GM19438 (cell line): ENCODE results near the gene ZNF763.
"Not testable (repeated sequence)": the region's sequence is repeated elsewhere in the genome, so short reads cannot be mapped to it uniquely, and the experiment has no call there.

ENCODE experiments used
- ATAC-seq: cut with Tn5 transposase; IDR thresholded peaks from one replicate; pipeline ENCODE4 v1.9.1; 2021; ENCODE audit warnings: low read depth; ENCODE audit not compliant: unreplicated experiment

Gene ZNF763

DNA sequence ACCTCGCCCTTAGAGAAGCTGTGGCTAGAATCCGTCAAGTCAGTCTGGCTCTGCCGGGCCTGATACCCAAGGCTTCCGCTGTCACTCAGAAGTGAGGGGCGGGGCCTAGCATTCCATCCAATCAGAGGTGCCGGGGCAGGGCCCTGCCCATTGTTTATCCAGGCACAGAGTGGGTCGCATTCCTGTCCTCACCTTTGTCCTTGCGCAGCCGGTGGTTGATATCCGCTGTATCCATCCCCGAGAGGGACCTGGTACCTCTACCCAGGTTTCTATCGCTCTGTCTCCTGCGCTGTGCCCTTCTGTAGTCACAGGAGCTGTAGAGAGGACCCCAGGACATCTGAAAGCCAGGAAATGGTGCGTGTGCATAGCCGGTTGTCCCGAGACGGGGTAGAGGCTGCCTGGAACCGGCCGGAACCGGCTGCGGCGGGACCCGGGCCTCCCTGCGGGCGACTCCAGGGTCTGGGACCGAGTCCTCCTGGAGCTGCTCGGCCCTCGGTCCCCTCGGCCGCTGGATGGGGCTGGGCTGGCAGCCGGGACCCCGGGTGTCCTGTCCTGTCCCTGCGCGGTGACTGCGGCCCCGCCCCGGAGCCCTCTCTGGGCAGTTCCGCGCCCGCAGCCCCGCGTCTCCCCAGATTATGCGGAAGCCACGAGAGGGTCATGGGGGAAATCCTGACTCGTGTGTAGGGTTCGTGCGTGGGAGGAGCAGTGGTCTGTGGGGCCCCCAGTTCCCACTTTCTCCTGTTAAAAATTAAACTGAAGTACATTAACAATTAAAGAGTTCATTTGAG is at the start of gene ZNF763:
ZNF763 (plus strand) TSS at position 183 of the 788 bp plus-strand sequence; CDS start at position 352, 169 bp downstream.
- peak; percentile 84 for ATAC-seq

DNA sequence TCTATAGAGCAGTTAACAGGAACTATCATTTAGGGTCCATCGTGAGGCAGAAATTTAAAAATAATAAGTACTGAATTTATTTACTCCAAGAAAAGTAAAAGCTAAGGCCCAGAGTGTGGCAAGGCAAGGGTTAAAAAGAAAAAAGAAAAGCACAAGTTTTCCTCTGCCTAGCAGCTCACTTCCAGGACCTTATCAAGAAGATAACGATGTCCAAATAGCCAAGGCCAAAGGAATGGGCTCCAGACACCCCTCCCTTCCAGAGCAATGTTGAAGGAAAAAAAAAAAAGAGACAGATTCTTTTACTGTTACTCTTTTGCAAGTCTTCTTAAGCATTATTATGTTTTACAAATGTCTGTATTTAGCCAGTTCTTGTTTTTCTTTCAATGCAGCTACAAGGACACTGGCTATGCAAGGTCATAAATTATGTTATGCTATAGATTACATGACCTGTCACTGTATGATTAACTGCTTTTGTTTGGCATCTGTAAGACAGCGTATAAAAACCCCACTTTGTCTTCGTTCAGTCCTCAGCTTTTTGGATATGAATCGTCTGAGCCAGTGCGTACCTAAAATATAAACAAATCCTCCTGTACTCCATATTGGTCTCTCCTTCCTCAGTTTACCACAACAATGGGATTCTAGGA is 42.9 kb upstream of the ZNF763 start:
- no peak for ATAC-seq

- ATAC-seq, result peak; percentile 80
Observed at GRCh38 chr19:11924886-11925650, 39.8 kb upstream of the ZNF763 start, which contains the start of gene ZNF700. Gene ZNF700, plus strand, starts transcription at chr19:11925107. Its CDS starts 104 bp downstream, at chr19:11925211.

DNA sequence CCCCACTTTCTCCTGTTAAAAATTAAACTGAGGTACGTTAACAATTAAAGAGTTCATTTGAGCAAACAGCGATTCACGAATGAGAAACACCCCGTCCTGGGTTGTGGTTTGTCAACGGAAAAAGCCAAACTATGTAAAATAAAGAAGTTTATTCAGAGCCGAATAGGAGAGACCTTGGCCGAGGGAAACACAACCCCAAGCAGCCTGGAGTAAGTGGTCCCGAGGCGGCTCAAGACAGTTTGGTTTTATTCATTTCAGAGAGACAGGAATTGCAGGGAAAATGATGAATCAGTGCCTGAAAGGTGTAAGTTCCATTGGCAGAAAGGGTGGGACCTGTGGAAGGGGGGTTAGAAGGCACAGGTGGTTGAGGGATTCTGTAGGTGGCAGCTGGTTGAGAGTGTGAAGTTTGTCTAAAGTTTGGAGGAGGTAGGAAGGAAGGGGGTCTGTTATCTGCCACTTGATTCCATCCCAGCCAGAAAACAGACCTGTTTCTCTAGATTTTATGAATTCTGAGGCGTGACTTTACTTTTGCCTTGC is 39.1 kb upstream of the ZNF763 start:
- ATAC-seq, result not testable (repeated sequence)

GRCh38 chr19:11927227-11927626 is 37.6 kb upstream of the ZNF763 start:
- no peak for ATAC-seq

GRCh38 chr19:11931051-11931450 is 33.8 kb upstream of the ZNF763 start:
- ATAC-seq, result no peak

DNA sequence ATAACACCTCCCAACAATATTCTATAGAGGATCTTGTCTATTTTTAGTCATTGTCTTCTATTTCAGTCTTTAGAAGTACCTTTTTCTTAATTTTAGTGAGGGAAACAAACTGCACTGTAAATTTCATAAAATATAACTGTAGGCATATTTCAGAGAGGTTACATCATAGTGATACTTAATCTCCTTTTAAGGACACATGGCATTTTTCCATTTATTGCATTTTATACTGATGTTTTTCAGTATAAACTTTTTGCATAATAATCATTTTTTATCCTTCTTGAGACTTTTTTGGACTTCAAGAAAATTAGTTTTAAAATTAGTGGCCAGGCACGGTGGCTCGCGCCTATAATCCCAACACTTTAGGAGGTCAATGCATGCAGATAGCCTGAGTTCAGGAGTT is 33.3 kb upstream of the ZNF763 start:
- ATAC-seq, result no peak

DNA sequence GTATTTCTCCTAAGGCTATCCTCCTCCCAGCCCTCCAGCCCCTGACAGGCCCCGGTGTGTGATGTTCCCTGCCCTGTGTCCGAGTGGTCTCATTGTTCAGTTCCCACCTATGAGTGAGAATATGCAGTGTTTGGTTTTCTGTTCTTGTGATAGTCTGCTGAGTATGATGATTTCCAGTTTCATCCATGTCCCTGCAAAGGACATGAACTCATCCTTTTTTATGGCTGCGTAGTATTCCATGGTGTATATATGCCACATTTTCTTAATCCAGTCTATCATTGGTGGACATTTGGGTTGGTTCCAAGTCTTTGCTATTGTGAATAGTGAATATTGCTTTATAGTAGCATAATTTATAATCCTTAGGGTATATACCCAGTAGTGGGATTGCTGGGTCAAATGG is 29.0 kb upstream of the ZNF763 start:
- not testable (repeated sequence) for ATAC-seq

DNA sequence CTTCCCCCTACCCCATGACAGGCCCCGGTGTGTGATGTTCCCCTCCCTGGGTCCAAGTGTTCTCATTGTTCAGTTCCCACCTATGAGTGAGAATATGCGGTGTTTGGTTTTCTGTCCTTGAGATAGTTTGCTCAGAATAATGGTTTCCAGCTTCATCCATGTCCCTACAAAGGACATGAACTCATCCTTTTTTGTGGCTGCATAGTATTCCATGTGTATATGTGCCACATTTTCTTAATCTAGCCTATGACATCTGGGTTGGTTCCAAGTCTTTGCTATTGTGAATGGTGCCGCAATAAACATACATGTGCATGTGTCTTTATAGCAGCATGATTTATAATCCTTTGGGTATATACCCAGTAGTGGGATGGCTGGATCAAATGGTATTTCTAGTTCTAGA is 26.5 kb upstream of the ZNF763 start:
- not testable (repeated sequence) for ATAC-seq

DNA sequence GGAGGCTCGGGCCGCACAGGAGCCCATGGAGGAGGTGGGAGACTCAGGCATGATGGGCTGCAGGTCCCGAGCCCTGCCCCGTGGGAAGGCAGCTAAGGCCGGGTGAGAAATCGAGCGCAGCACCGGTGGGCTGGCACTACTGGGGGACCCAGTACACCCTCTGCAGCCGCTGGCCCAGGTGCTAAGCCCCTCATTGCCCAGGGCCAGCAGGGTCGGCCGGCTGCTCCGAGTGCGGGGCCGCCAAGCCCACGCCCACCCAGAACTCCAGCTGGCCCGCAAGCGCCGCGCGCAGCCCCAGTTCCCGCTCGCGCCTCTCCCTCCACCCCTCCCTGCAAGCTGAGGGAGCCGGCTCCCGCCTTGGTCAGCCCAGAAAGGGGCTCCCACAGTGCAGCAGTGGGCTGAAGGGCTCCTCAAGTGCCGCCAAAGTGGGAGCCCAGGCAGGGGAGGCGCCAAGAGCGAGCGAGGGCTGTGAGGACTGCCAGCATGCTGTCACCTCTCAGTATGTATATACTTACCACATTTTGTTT is 23.4 kb upstream of the ZNF763 start:
- not testable (repeated sequence) for ATAC-seq

- ATAC-seq, result no peak
Observed at GRCh38 chr19:11942008-11942842, 22.6 kb upstream of the ZNF763 start.

- no peak for ATAC-seq
Observed at GRCh38 chr19:11942843-11943108, 22.1 kb upstream of the ZNF763 start.

DNA sequence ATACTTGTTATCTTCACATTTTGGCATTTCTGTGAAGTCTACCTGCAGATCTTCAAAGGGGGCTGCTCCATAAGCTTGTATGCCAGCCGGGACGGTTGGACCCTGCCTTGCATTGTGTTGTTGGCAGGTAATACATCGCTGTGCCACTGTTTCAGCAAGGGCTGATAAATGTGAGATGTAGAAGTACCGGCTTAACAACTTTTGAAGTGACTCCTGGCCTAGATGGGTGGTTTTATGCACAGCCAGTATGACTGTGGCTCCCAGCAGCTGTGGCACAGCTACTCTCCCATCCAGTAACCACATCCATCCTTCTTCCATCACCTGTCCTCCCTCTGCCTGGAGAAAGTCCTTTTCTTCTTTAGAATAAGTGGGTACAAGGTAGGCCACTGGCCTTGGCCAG is 20.2 kb upstream of the ZNF763 start:
- ATAC-seq, result no peak

DNA sequence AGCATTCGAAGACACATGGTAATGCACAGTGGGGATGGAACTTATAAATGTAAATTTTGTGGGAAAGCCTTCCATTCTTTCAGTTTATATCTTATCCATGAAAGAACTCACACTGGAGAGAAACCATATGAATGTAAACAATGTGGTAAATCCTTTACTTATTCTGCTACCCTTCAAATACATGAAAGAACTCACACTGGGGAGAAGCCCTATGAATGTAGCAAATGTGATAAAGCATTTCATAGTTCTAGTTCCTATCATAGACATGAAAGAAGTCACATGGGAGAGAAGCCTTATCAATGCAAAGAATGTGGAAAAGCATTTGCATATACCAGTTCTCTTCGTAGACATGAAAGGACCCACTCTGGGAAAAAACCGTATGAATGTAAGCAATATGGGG is 16.2 kb upstream of the ZNF763 start:
- no peak for ATAC-seq

DNA sequence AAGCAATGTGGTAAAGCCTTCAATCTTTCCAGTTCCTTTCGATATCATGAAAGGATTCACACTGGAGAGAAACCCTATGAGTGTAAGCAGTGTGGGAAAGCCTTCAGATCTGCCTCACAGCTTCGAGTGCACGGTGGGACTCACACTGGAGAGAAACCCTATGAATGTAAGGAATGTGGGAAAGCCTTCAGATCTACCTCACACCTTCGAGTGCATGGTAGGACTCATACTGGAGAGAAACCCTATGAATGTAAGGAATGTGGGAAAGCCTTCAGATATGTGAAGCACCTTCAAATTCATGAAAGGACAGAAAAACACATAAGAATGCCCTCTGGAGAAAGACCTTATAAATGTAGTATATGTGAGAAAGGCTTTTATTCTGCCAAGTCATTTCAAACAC is 15.6 kb upstream of the ZNF763 start:
- ATAC-seq, result no peak

DNA sequence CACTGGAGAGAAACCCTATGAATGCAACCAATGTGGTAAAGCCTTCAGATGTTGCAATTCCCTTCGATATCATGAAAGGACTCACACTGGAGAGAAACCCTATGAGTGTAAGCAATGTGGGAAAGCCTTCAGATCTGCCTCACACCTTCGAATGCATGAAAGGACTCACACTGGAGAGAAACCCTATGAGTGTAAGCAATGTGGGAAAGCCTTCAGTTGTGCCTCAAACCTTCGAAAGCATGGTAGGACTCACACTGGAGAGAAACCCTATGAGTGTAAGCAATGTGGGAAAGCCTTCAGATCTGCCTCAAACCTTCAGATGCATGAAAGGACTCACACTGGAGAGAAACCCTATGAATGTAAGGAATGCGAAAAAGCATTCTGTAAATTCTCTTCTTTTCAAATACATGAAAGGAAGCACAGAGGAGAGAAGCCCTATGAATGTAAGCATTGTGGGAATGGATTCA is 15.2 kb upstream of the ZNF763 start:
- not testable (repeated sequence) for ATAC-seq

- no peak for ATAC-seq
Observed at GRCh38 chr19:11950312-11950711, 14.5 kb upstream of the ZNF763 start.

GRCh38 chr19:11963566-11964355 is 1.1 kb upstream of the ZNF763 start:
- no peak for ATAC-seq

GRCh38 chr19:11964496-11964857 is 363 bp upstream of the ZNF763 start:
- ATAC-seq, result no peak
